Panc1 (cell line): ENCODE measurements around the gene METTL26. TPM values are rescaled to one million over a fixed set of nuclear protein-coding genes. Genes with fewer than 3 reads are reported as not detected.

Experiments used
- ATAC-seq: fragments of 200-7000 bp; cut with Tn5 transposase; 2 replicates; pipeline ENCODE4 v1.9.1; 2020; ENCODE audit warnings: mild to moderate bottlenecking, moderate library complexity
- BruUV-seq: library from RNA; stranded (reverse); fragments of 400-500 nt; replicated peaks from 2 replicates; lab custom pipeline; 2021; lab: Mats Ljungman, UMichigan
- CTCF ChIA-PET: fragments of 300-600 bp; sonication (Branson Sonifier 250); formaldehyde crosslinking; loops from one replicate; lab custom pipeline; 2022; ENCODE audit warnings: antibody characterized with exemption; lab: Charles Lee
- POLR2A ChIA-PET: fragments of 300-600 bp; sonication (Branson Sonifier 250); formaldehyde crosslinking; loops from one replicate; lab custom pipeline; 2022; ENCODE audit warnings: antibody characterized with exemption; lab: Charles Lee
- DNase-seq: peaks from one replicate; pipeline ENCODE4 v3.0.0-alpha.2; 2010; ENCODE audit warnings: low read depth, low spot score
- H3K27ac ChIP-seq: 2 replicates; pipeline ENCODE4 v1.5.1; 2011; ENCODE audit warnings: mild to moderate bottlenecking, low read length, inconsistent platforms
- H3K27me3 ChIP-seq: fragments of 200-500 bp; sonication (Bioruptor generic); 2 replicates; pipeline ENCODE4 v1.6.0; 2014; ENCODE audit warnings: low read length, inconsistent platforms; ENCODE audit not compliant: control insufficient read depth, insufficient read depth
- H3K36me3 ChIP-seq: fragments of 200-500 bp; sonication (Bioruptor generic); 2 replicates; pipeline ENCODE4 v1.5.1; 2014; ENCODE audit warnings: inconsistent platforms, mild to moderate bottlenecking, low read length, moderate library complexity; ENCODE audit not compliant: control insufficient read depth, insufficient read depth
- H3K4me1 ChIP-seq: 2 replicates; pipeline ENCODE4 v1.5.1; 2011; ENCODE audit warnings: inconsistent platforms, mild to moderate bottlenecking, low read length, moderate library complexity; ENCODE audit not compliant: control insufficient read depth, insufficient read depth
- H3K4me3 ChIP-seq, 2 experiments: 2 replicates each; pipeline ENCODE4 v1.5.1; 2011 to 2012; ENCODE audit warnings: low read depth in 2 of 2, low read length in 2 of 2, mild to moderate bottlenecking in 2 of 2, inconsistent platforms in 1 of 2, moderate library complexity in 1 of 2
- H3K9me3 ChIP-seq: fragments of 200-500 bp; sonication (Bioruptor generic); 2 replicates; pipeline ENCODE4 v1.5.1; 2014; ENCODE audit warnings: low read depth, mild to moderate bottlenecking, inconsistent platforms, low read length, moderate library complexity; ENCODE audit not compliant: control insufficient read depth, insufficient read depth
- CTCF ChIP-seq: fragments of 450-650 bp; IDR thresholded peaks from 2 replicates; pipeline ENCODE4 v1.5.1; 2017; ENCODE audit warnings: mild to moderate bottlenecking
- POLR2AphosphoS5 ChIP-seq: IDR thresholded peaks from 2 replicates; pipeline ENCODE4 v1.6.1; 2012; ENCODE audit warnings: mild to moderate bottlenecking, low read depth, low read length, moderate library complexity
- SIN3A ChIP-seq: IDR thresholded peaks from 2 replicates; pipeline ENCODE4 v1.6.1; 2012; ENCODE audit warnings: low read depth, mild to moderate bottlenecking, low read length, moderate library complexity, borderline replicate concordance; ENCODE audit not compliant: insufficient read depth
- TCF7L2 ChIP-seq: IDR thresholded peaks from 2 replicates; pipeline ENCODE4 v1.6.1; 2011; ENCODE audit warnings: mild to moderate bottlenecking, low read depth, low read length, inconsistent platforms
- in situ Hi-C: cut with HindIII; loops from 2 replicates; pipeline ENCODE4 v1.10.0; 2016; ENCODE audit warnings: low sequenced_read_pairs, low pct_unique_long_range_greater_than_20kb
- intact Hi-C: fragments of 100-400 bp; cut with micrococcal nuclease; formaldehyde crosslinking; loops from one replicate; pipeline ENCODE4 v1.10.0; 2022; ENCODE audit not compliant: unreplicated experiment
- total RNA-seq: library from RNA; stranded (reverse); gene quantifications from one replicate; pipeline ENCODE4 v1.2.1, GENCODE V29; 2021; ENCODE audit not compliant: unreplicated experiment
- TF ChIP-seq, protein P1 (sequence below), 2 experiments: IDR thresholded peaks; 2 replicates each; pipeline ENCODE4 v1.6.1; 2011 to 2012; ENCODE audit warnings: low read depth in 2 of 2, control low read depth in 1 of 2, low read length in 1 of 2, mild to moderate bottlenecking in 1 of 2, moderate library complexity in 1 of 2; ENCODE audit not compliant: insufficient read depth in 1 of 2

METTL26 gene
- total RNA-seq, 1 experiment from 2014 or later, result 91.8 TPM

- CTCF ChIA-PET, result no interaction called here
- Histone ChIP-seq H3K4me3 (no peak overlapping the region), H3K4me1 (peaks cover 26% of the 10 kb centered on the region), H3K27ac (peak overlapping the region; percentile 18), H3K9me3 (no peaks in the 10 kb centered on the region), H3K27me3 (no peaks in the 10 kb centered on the region), H3K36me3 (no peaks in the 10 kb centered on the region)
- no TSS peak for BruUV-seq
- no peak for DNase-seq
- in situ Hi-C loops (no loop called here), intact Hi-C loops (no loop called here)
- ATAC-seq, result no peak
- POLR2A ChIA-PET, result no interaction called here
- TF ChIP-seq SIN3A (no peak), CTCF (no peak), POLR2AphosphoS5 (no peak), TCF7L2 (no peak)
- TF ChIP-seq, protein P1, sequence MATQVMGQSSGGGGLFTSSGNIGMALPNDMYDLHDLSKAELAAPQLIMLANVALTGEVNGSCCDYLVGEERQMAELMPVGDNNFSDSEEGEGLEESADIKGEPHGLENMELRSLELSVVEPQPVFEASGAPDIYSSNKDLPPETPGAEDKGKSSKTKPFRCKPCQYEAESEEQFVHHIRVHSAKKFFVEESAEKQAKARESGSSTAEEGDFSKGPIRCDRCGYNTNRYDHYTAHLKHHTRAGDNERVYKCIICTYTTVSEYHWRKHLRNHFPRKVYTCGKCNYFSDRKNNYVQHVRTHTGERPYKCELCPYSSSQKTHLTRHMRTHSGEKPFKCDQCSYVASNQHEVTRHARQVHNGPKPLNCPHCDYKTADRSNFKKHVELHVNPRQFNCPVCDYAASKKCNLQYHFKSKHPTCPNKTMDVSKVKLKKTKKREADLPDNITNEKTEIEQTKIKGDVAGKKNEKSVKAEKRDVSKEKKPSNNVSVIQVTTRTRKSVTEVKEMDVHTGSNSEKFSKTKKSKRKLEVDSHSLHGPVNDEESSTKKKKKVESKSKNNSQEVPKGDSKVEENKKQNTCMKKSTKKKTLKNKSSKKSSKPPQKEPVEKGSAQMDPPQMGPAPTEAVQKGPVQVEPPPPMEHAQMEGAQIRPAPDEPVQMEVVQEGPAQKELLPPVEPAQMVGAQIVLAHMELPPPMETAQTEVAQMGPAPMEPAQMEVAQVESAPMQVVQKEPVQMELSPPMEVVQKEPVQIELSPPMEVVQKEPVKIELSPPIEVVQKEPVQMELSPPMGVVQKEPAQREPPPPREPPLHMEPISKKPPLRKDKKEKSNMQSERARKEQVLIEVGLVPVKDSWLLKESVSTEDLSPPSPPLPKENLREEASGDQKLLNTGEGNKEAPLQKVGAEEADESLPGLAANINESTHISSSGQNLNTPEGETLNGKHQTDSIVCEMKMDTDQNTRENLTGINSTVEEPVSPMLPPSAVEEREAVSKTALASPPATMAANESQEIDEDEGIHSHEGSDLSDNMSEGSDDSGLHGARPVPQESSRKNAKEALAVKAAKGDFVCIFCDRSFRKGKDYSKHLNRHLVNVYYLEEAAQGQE (IDR thresholded peaks at IDR 0.05; ENCODE audit: insufficient read depth in 1 of 2, low read depth in 2 of 2, low read length in 1 of 2), result no peak
Measured at GRCh38 chr16:592518-593306, 43.4 kb downstream of the METTL26 start.

- Histone ChIP-seq H3K27me3 (no peaks in the 10 kb centered on the region), H3K9me3 (no peaks in the 10 kb centered on the region), H3K27ac (no peak overlapping the region), H3K36me3 (no peaks in the 10 kb centered on the region), H3K4me3 (no peak overlapping the region; a peak in 1 of 4 replicates), H3K4me1 (peaks cover 30% of the 10 kb centered on the region)
- no peak for DNase-seq
- TF ChIP-seq POLR2AphosphoS5, result no peak
- TF ChIP-seq SIN3A, result no peak
- no peak for TF ChIP-seq CTCF
- no peak for TF ChIP-seq TCF7L2
- TF ChIP-seq, protein P1 (IDR thresholded peaks at IDR 0.05; ENCODE audit: insufficient read depth in 1 of 2, low read depth in 2 of 2, low read length in 1 of 2), result no peak
- in situ Hi-C loops (no loop called here), intact Hi-C loops (no loop called here)
- ChIA-PET CTCF (no interaction called here), POLR2A (no interaction called here)
- BruUV-seq, result no TSS peak
- no peak for ATAC-seq
Measured at GRCh38 chr16:591892-592517, 44.1 kb downstream of the METTL26 start.
